ENCODE data around the gene IP6K3. TPM values are rescaled to one million over a fixed set of nuclear protein-coding genes. Genes with fewer than 3 reads are reported as not detected.
A peak's percentile ranks its signal among the peaks of the same experiment; 100 is the strongest.

The IP6K3 gene
- total and polyA plus RNA-seq, 11 donors: 11.7 to 72.4 (median 30.8) TPM

DNA sequence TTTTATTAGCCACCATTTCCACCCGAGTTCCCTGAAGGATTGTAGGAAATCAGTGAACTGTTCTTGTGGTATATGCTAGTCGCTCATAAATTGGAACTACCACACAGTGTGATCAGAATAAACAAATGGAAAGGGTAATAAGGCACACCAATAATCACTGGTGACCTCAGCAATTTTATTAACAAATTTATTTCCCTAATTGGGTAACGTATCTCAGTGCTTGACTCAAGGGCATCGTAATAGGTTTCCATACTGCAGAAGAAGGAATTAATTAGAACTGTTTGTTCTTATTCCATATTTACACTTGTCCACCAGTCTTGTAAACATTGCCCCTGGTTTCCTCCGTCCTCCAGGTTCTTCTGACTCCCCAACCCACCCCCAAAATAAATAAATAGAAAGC lies 25.2 kb downstream of the IP6K3 start:
- intact Hi-C loops (cut with DNase I): no loop called here
- ATAC-seq (no peak), DNase-seq (no peak)
- H3K36me3 ChIP-seq: peaks cover 0 to 39% (median 0%) of the 10 kb centered on the region in 9 donors
- H3K9me3 ChIP-seq: no peaks in the 10 kb centered on the region
- WGBS, 4 donors: 59 to 85% (median 63%) methylated on average over 5 of the region's 5 CpGs
- H3K4me3 ChIP-seq: no peak overlapping the region
- peaks cover 0 to 9% (median 0%) of the 10 kb centered on the region in 9 donors for H3K27me3 ChIP-seq
- H3K4me1 ChIP-seq: peaks cover 0 to 36% (median 7%) of the 10 kb centered on the region in 12 donors
- TF ChIP-seq POLR2A (IDR thresholded peaks at IDR 0.05) (no peak), CTCF (IDR thresholded peaks at IDR 0.05) (no peak)
- H3K27ac ChIP-seq: peak overlapping the region in 7 of 12 donors; percentile 29 to 72 (median 52)

DNA sequence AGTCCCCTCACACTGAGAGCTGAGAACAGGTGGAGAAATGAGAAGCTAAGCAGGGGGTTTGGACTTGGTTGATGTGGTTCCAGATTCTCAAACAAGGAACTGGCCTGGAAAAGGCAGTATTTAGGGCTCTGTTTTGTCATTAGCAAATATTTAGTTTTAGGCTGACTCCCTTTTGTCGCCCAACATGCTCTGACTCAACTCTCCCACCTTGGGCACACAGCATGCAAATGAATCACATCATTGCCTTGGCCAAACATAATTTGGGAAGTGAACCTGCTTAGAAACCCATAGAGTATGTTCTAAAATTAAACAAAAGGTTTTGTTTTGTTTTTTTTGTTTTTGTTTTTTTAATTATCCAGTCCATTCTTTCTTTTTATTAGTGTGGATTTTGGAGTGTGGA lies 25.7 kb downstream of the IP6K3 start:
- no peak for ATAC-seq
- intact Hi-C loops (cut with DNase I): no loop called here

DNA sequence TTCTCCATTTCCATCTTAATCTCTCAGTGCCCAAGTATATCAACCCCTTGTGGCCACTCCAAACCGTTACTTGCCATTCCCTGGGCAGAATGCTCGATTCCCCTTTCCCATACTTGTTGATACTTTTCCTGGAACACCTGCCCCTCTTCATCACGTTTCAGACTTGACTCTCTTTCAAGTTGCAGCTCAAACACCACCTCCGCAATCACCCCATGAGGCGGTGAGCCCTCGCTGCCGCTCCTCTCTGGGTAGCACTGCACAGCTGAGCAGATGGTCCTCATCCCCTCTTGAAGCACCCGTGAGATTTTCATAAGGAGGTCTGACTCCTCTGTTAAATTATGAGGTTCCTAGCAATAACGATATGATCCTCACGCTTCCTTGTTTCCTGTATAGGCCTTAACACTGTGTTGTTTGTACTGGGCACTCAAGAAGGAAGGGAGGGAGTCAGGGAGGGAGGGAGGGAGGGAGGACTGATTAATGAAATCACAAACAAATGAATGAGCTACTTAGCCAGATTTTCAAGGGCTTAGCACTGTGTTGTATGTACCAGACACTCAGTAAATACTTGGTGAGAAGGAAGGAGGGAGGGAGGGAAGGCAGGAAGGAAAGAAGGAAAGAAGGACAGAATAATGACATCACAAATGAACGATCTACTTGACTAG lies 27.2 kb downstream of the IP6K3 start:
- intact Hi-C loops (cut with DNase I): loop anchor here in 2 of 10 donors (10.0 kb wide), 2 partner anchors 45 to 435 kb away; no protein-coding TSS in a partner anchor
- peak overlapping the region in 3 of 12 donors; percentile 13 to 77 (median 55) for H3K27ac ChIP-seq
- peak in 1 of 4 donors; percentile 5 for ATAC-seq
- no peaks in the 10 kb centered on the region for H3K9me3 ChIP-seq
- no peak overlapping the region for H3K4me3 ChIP-seq
- TF ChIP-seq CTCF (IDR thresholded peaks at IDR 0.05) (no peak), POLR2A (IDR thresholded peaks at IDR 0.05) (no peak)
- 73 to 79% (median 76%) methylated on average over 11 of the region's 11 CpGs for WGBS, 4 donors
- peaks cover 0 to 27% (median 0%) of the 10 kb centered on the region in 9 donors for H3K36me3 ChIP-seq
- DNase-seq: no peak
- peaks cover 0 to 35% (median 7%) of the 10 kb centered on the region in 12 donors for H3K4me1 ChIP-seq
- peaks cover 0 to 9% (median 0%) of the 10 kb centered on the region in 9 donors for H3K27me3 ChIP-seq

More for the DNA sequence above, 25.7 kb downstream of the IP6K3 start:
- no peak for DNase-seq
- Histone ChIP-seq H3K4me3 (no peak overlapping the region), H3K36me3 (peaks cover 0 to 38% (median 0%) of the 10 kb centered on the region in 9 donors), H3K27ac (peak overlapping the region in 1 of 12 donors; percentile 55), H3K9me3 (no peaks in the 10 kb centered on the region), H3K27me3 (peaks cover 0 to 9% (median 0%) of the 10 kb centered on the region in 9 donors), H3K4me1 (peaks cover 0 to 35% (median 7%) of the 10 kb centered on the region in 12 donors)
- no peak for TF ChIP-seq POLR2A (IDR thresholded peaks at IDR 0.05)
- TF ChIP-seq CTCF (IDR thresholded peaks at IDR 0.05): no peak
- 86 to 95% (median 87%) methylated on average over 1 of the region's 1 CpG for WGBS, 4 donors

- peaks cover 0 to 32% (median 6%) of the 10 kb centered on the region in 12 donors for H3K4me1 ChIP-seq
- intact Hi-C loops (cut with DNase I): loop anchor here in 2 of 10 donors (10.0 kb wide), 2 partner anchors 46 to 436 kb away; no protein-coding TSS in a partner anchor
- ATAC-seq: no peak
- WGBS, 4 donors: 91 to 100% (median 98%) methylated on average over 2 of the region's 2 CpGs
- H3K27me3 ChIP-seq: peaks cover 0 to 5% (median 0%) of the 10 kb centered on the region in 9 donors
- no peak for DNase-seq
- no peaks in the 10 kb centered on the region for H3K9me3 ChIP-seq
- H3K27ac ChIP-seq: peak overlapping the region in 3 of 12 donors; percentile 21 to 77 (median 64)
- peaks cover 0 to 20% (median 0%) of the 10 kb centered on the region in 9 donors for H3K36me3 ChIP-seq
- H3K4me3 ChIP-seq: no peak overlapping the region
- TF ChIP-seq CTCF (IDR thresholded peaks at IDR 0.05) (no peak), POLR2A (IDR thresholded peaks at IDR 0.05) (no peak)
Observed at GRCh38 chr6:33718713-33719112, 28.0 kb downstream of the IP6K3 start.

Data from heart left ventricle (tissue), 16 donors.